Measurements from ENCODE around the gene TPO.
"Not testable (repeated sequence)": the region's sequence is repeated elsewhere in the genome, so short reads cannot be mapped to it uniquely, and the experiment has no call there.

TPO gene

GRCh38 chr2:1373830-1374229 is 39.4 kb upstream of the TPO start:
- Mint-ChIP-seq H3K36me3 (ENCODE audit: low read depth) (no peaks in the 10 kb centered on the region), H3K4me1 (no peaks in the 10 kb centered on the region), H3K4me3 (no peak overlapping the region), H3K27me3 (ENCODE audit: low read depth) (peaks cover 20% of the 10 kb centered on the region), H3K9me3 (no peaks in the 10 kb centered on the region), H3K27ac (no peak overlapping the region)
- TF ChIP-seq CTCF (IDR thresholded peaks at IDR 0.05; ENCODE audit: unreplicated experiment in 3 of 3), result no peak

GRCh38 chr2:1374287-1374686 is 39.0 kb upstream of the TPO start:
- TF ChIP-seq CTCF (IDR thresholded peaks at IDR 0.05; ENCODE audit: unreplicated experiment in 3 of 3), result no peak
- Mint-ChIP-seq H3K4me3 (no peak overlapping the region), H3K27me3 (ENCODE audit: low read depth) (peaks cover 20% of the 10 kb centered on the region), H3K4me1 (no peaks in the 10 kb centered on the region), H3K9me3 (no peaks in the 10 kb centered on the region), H3K27ac (no peak overlapping the region), H3K36me3 (ENCODE audit: low read depth) (no peaks in the 10 kb centered on the region)

- no peaks in the 10 kb centered on the region for H3K36me3 Mint-ChIP-seq (ENCODE audit: low read depth)
- H3K9me3 Mint-ChIP-seq, result no peaks in the 10 kb centered on the region
- H3K27ac Mint-ChIP-seq, result no peak overlapping the region
- no peaks in the 10 kb centered on the region for H3K4me1 Mint-ChIP-seq
- no peak overlapping the region for H3K4me3 Mint-ChIP-seq
- peaks cover 20% of the 10 kb centered on the region for H3K27me3 Mint-ChIP-seq (ENCODE audit: low read depth)
- TF ChIP-seq CTCF (IDR thresholded peaks at IDR 0.05; ENCODE audit: unreplicated experiment in 3 of 3), result no peak
Measured at GRCh38 chr2:1375794-1376193, 37.5 kb upstream of the TPO start.

- no peak overlapping the region for H3K27ac Mint-ChIP-seq
- no peaks in the 10 kb centered on the region for H3K4me1 Mint-ChIP-seq
Measured at GRCh38 chr2:1377473-1377872, 35.8 kb upstream of the TPO start.

GRCh38 chr2:1378456-1379150 is 34.7 kb upstream of the TPO start:
- peaks cover 14% of the 10 kb centered on the region for H3K27me3 Mint-ChIP-seq (ENCODE audit: low read depth)
- H3K4me3 Mint-ChIP-seq, result no peak overlapping the region
- H3K36me3 Mint-ChIP-seq (ENCODE audit: low read depth), result no peaks in the 10 kb centered on the region
- H3K9me3 Mint-ChIP-seq, result peaks cover under 1% of the 10 kb centered on the region
- TF ChIP-seq CTCF (IDR thresholded peaks at IDR 0.05; ENCODE audit: unreplicated experiment in 3 of 3), result no peak
- H3K4me1 Mint-ChIP-seq, result no peaks in the 10 kb centered on the region
- no peak overlapping the region for H3K27ac Mint-ChIP-seq

More at GRCh38 chr2:1377473-1377872, 35.8 kb upstream of the TPO start:
- Mint-ChIP-seq H3K4me3 (no peak overlapping the region), H3K36me3 (ENCODE audit: low read depth) (no peaks in the 10 kb centered on the region), H3K27me3 (ENCODE audit: low read depth) (peaks cover 14% of the 10 kb centered on the region), H3K9me3 (no peaks in the 10 kb centered on the region)
- no peak for TF ChIP-seq CTCF (IDR thresholded peaks at IDR 0.05; ENCODE audit: unreplicated experiment in 3 of 3)

GRCh38 chr2:1381644-1382043 is 31.6 kb upstream of the TPO start:
- Mint-ChIP-seq H3K27ac (no peak overlapping the region), H3K27me3 (ENCODE audit: low read depth) (no peaks in the 10 kb centered on the region), H3K4me3 (no peak overlapping the region), H3K4me1 (no peaks in the 10 kb centered on the region), H3K36me3 (ENCODE audit: low read depth) (no peaks in the 10 kb centered on the region), H3K9me3 (peaks cover 12% of the 10 kb centered on the region)
- no peak for TF ChIP-seq CTCF (IDR thresholded peaks at IDR 0.05; ENCODE audit: unreplicated experiment in 3 of 3)

GRCh38 chr2:1387954-1388725 is 25.1 kb upstream of the TPO start:
- not testable (repeated sequence) for H3K27me3 Mint-ChIP-seq (ENCODE audit: low read depth); H3K4me1 Mint-ChIP-seq; H3K36me3 Mint-ChIP-seq (ENCODE audit: low read depth); H3K27ac Mint-ChIP-seq
- Mint-ChIP-seq H3K9me3 (peaks cover 16% of the 10 kb centered on the region), H3K4me3 (peak overlapping the region in 1 of 3 experiments; percentile 11)

- not testable (repeated sequence) for H3K4me3 Mint-ChIP-seq
Measured at GRCh38 chr2:1390118-1390517, 23.1 kb upstream of the TPO start.

More at GRCh38 chr2:1390118-1390517, 23.1 kb upstream of the TPO start:
- H3K27me3 Mint-ChIP-seq (ENCODE audit: low read depth); H3K27ac Mint-ChIP-seq; H3K4me1 Mint-ChIP-seq; H3K36me3 Mint-ChIP-seq (ENCODE audit: low read depth): not testable (repeated sequence)
- H3K9me3 Mint-ChIP-seq, result peaks cover 11% of the 10 kb centered on the region
